K562 (cell line): ENCODE measurements around the gene CPVL. TPM values are rescaled to one million over a fixed set of nuclear protein-coding genes. Genes with fewer than 3 reads are reported as not detected.

ENCODE experiments used
- ATAC-seq: fragments of 200-7000 bp; cut with Tn5 transposase; 3 replicates; pipeline ENCODE4 v1.9.1; 2020; ENCODE audit warnings: moderate library complexity
- BruUV-seq: library from RNA; stranded (reverse); fragments of 400-500 nt; replicated peaks from 2 replicates; lab custom pipeline; 2021; lab: Mats Ljungman, UMichigan
- CTCF ChIA-PET: fragments of 300-600 bp; formaldehyde crosslinking; extraction: SDS; loops from one replicate; lab custom pipeline; 2021; ENCODE audit warnings: low intra/inter-chr PET ratio; lab: Yijun Ruan, JAX
- POLR2A ChIA-PET: fragments of 300-600, 350-650 bp; sonication (Branson Sonifier 250); formaldehyde crosslinking; extraction: SDS; loops from one replicate; lab custom pipeline; 2021; ENCODE audit warnings: antibody characterized with exemption, inconsistent platforms; lab: Yijun Ruan, JAX
- DNase-seq, 4 experiments: peaks; one replicate each; pipeline versions ENCODE4 v3.0.0 to v3.0.0-alpha.2; 2011 to 2018; ENCODE audit warnings: low spot score in 3 of 4, mixed read lengths in 3 of 4; ENCODE audit errors: extremely low read depth in 1 of 4
- FAIRE-seq: peaks from 2 replicates; lab custom pipeline; 2011; peaks lifted over from hg19 to GRCh38; lab: Jason Lieb, UNC
- H2AFZ ChIP-seq: 2 replicates; pipeline ENCODE4 v1.6.0; 2011; ENCODE audit warnings: low read depth, low read length, control low read depth, inconsistent platforms
- H3K27ac ChIP-seq: fragments of 200-600 bp; 3 replicates; pipeline ENCODE4 v1.8.0; 2011; ENCODE audit warnings: low read depth, mild to moderate bottlenecking, control low read depth, inconsistent platforms, low read length, moderate library complexity, mixed read lengths; ENCODE audit errors: extremely low read depth
- H3K27me3 ChIP-seq, 2 experiments: fragments of 300-600 bp in 1 of 2; 2 replicates in 1 of 2; 3 replicates in 1 of 2; pipeline versions ENCODE4 v1.6.0 to v1.8.0; 2011; ENCODE audit warnings: inconsistent platforms in 2 of 2, low read length in 2 of 2, mild to moderate bottlenecking in 1 of 2, mixed read lengths in 1 of 2, moderate library complexity in 1 of 2; ENCODE audit not compliant: control insufficient read depth in 2 of 2, insufficient read depth in 2 of 2
- H3K36me3 ChIP-seq: fragments of 300-600 bp; 3 replicates; pipeline ENCODE4 v1.8.0; 2011; ENCODE audit warnings: mild to moderate bottlenecking, low read length, inconsistent platforms; ENCODE audit not compliant: control insufficient read depth, insufficient read depth
- H3K4me1 ChIP-seq, 2 experiments: fragments of 200-600 bp in 1 of 2; replicated peaks in 1 of 2; 2 replicates in 1 of 2; 3 replicates in 1 of 2; pipeline versions ENCODE4 v1.5.1 to v1.8.0; 2011; ENCODE audit warnings: inconsistent platforms in 2 of 2, low read length in 2 of 2, mild to moderate bottlenecking in 1 of 2, mixed read lengths in 1 of 2, moderate library complexity in 1 of 2; ENCODE audit not compliant: control insufficient read depth in 2 of 2, insufficient read depth in 2 of 2
- H3K4me2 ChIP-seq: 2 replicates; pipeline ENCODE4 v1.6.1; 2011; ENCODE audit warnings: low read length, control low read depth, inconsistent platforms, mixed read lengths; ENCODE audit not compliant: insufficient read depth
- H3K4me3 ChIP-seq: fragments of 200-600 bp; sonication (generic), shearing (Covaris generic); 2 replicates; pipeline ENCODE4 v1.5.1; 2016; ENCODE audit warnings: control low read depth, inconsistent platforms
- H3K79me2 ChIP-seq: fragments of 200-600 bp; 3 replicates; pipeline ENCODE4 v1.8.0; 2011; ENCODE audit warnings: low read length, inconsistent platforms; ENCODE audit not compliant: control insufficient read depth, insufficient read depth
- H3K9ac ChIP-seq, 2 experiments: 2 replicates each; pipeline versions ENCODE4 v1.6.0 to v1.6.1; 2011; ENCODE audit warnings: low read depth in 2 of 2, low read length in 2 of 2, control low read depth in 1 of 2, inconsistent platforms in 1 of 2, mild to moderate bottlenecking in 1 of 2, mixed read lengths in 1 of 2; ENCODE audit not compliant: insufficient read depth in 1 of 2
- H3K9me1 ChIP-seq: one replicate; pipeline ENCODE4 v1.6.0; 2011; ENCODE audit warnings: inconsistent platforms, mild to moderate bottlenecking, low read length, moderate library complexity; ENCODE audit not compliant: control insufficient read depth, insufficient read depth
- H3K9me3 ChIP-seq: replicated peaks from 2 replicates; pipeline ENCODE4 v1.5.1; 2011; ENCODE audit warnings: low read depth, low read length, inconsistent platforms; ENCODE audit not compliant: control insufficient read depth, insufficient read depth
- H4K20me1 ChIP-seq: replicated peaks from 2 replicates; pipeline ENCODE4 v1.6.1; 2011; ENCODE audit warnings: low read length, inconsistent platforms, mixed read lengths; ENCODE audit not compliant: control insufficient read depth, insufficient read depth
- FOXK1 ChIP-seq: sonication (generic); formaldehyde crosslinking; IDR thresholded peaks from 2 replicates; pipeline ENCODE4 v1.8.0; 2022; ENCODE audit warnings: missing genetic modification reagents, mild to moderate bottlenecking, borderline replicate concordance
- HNRNPUL1 ChIP-seq: fragments of 200-400 bp; formaldehyde crosslinking; IDR thresholded peaks from 2 replicates; pipeline ENCODE4 v1.6.1; 2017; ENCODE audit warnings: low read length
- L3MBTL2 ChIP-seq: fragments of 450-650 bp; IDR thresholded peaks from 2 replicates; pipeline ENCODE4 v1.6.1; 2016; ENCODE audit warnings: mild to moderate bottlenecking, moderate library complexity
- NFATC3 ChIP-seq: fragments of 450-650 bp; IDR thresholded peaks from 2 replicates; pipeline ENCODE4 v1.6.1; 2017; ENCODE audit warnings: mild to moderate bottlenecking
- NONO ChIP-seq, 2 experiments: fragments of 200-400 bp in 1 of 2; fragments of 450-650 bp in 1 of 2; formaldehyde crosslinking in 1 of 2; IDR thresholded peaks; 2 replicates each; pipeline ENCODE4 v1.6.1; 2017; ENCODE audit warnings: low read depth in 2 of 2, mild to moderate bottlenecking in 2 of 2, moderate library complexity in 2 of 2, low read length in 1 of 2
- WGBS: fragments of 100-300 bp; shearing (Covaris generic); methylation state at CpG from one replicate; pipeline ENCODE4 v1.1.6; 2016; ENCODE audit warnings: low coverage, mixed read lengths; ENCODE audit not compliant: insufficient coverage; ENCODE audit errors: missing lambda C conversion rate; 5-methylcytosine and 5-hydroxymethylcytosine counted together
- in situ Hi-C: fragments of 300-500 bp; cut with MboI; formaldehyde crosslinking; loops from 4 replicates; pipeline ENCODE4 v1.15.0; 2018; ENCODE audit warnings: inconsistent platforms, mixed read lengths
- intact Hi-C: fragments of 100-400 bp; cut with micrococcal nuclease; formaldehyde crosslinking; loops from 2 replicates; pipeline ENCODE4 v1.14.2; 2022
- polyA plus RNA-seq, 8 experiments: library from polyadenylated mRNA; depleted of rRNA in 4 of 8; stranded (reverse) in 5 of 8; unstranded in 3 of 8; fragments of >200 nt; fragmentation: Nextera tagmentation in 2 of 8; fragmentation: Illumina TruSeq in 1 of 8; extraction: Ambion mirVana in 2 of 8; extraction: Trizol in 1 of 8; gene quantifications; 2 replicates each; pipeline versions ENCODE4 v1.2.1 to v1.2.3, GENCODE V29; 2011 to 2014; ENCODE audit warnings: inconsistent platforms in 1 of 8, missing spikeins in 1 of 8
- total RNA-seq, 7 experiments: library from RNA; depleted of rRNA in 6 of 7; stranded (reverse); fragments of >200 nt in 6 of 7; fragmentation: Illumina TruSeq in 2 of 7; extraction: Trizol in 2 of 7; gene quantifications; 2 replicates each; pipeline versions ENCODE4 v1.2.1 to v1.2.3, GENCODE V29; 2011 to 2021; ENCODE audit warnings: low replicate concordance in 1 of 7
- TF ChIP-seq, protein P1 (sequence below): fragments of 250-450 bp; sonication (Bioruptor Pico); IDR thresholded peaks from 2 replicates; pipeline ENCODE4 v1.4.0; 2020; ENCODE audit warnings: borderline replicate concordance
- TF ChIP-seq, protein P2 (sequence below): fragments of 250-450 bp; sonication (Bioruptor Pico); IDR thresholded peaks from 2 replicates; pipeline ENCODE4 v1.4.0; 2020; ENCODE audit warnings: mild to moderate bottlenecking

The CPVL gene
- total and polyA plus RNA-seq, 9 of the 15 experiments (the other 6 are each of a cell fraction or from before 2014, with no cell fraction given), result 0.89 to 2.4 (median 1.5) TPM

DNA sequence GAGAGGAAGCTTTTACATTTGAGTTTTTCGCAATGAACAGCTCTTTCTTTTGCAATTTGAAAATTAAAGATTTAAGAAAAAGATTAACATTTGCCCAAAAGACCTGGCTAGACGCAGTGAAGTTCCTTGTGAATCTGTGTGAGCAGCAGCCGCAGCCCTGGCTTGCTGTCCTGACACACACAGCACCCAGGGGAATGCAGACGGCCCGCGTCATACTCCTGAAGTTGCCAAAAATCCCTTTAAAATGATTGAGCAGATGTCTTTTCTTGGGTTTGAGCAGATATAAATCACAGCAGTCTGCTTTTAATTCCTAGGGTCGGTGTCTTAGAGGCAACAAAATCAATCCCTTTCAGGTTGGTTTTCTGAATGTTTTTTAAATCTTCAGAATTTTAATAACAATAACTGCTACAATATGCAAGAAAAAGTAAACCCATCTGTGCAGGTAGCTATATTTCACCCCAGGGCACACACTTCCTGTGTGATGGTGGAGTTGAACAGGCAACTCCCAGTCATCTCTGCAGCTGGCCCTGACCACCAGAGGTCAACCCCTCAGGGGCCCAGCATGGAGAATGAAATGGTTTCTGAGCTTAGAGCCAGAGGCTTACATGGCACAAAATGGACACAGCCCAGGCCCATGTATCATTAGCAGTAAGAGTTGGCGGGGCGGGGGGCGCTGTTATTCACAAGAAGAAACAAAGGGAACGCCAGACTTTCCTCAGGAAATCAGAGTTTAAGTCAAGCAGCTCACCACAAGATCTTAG is 156.0 kb downstream of the CPVL start (continued):
- no peak for TF ChIP-seq HNRNPUL1
- no peak for TF ChIP-seq L3MBTL2
- TF ChIP-seq, protein P1, sequence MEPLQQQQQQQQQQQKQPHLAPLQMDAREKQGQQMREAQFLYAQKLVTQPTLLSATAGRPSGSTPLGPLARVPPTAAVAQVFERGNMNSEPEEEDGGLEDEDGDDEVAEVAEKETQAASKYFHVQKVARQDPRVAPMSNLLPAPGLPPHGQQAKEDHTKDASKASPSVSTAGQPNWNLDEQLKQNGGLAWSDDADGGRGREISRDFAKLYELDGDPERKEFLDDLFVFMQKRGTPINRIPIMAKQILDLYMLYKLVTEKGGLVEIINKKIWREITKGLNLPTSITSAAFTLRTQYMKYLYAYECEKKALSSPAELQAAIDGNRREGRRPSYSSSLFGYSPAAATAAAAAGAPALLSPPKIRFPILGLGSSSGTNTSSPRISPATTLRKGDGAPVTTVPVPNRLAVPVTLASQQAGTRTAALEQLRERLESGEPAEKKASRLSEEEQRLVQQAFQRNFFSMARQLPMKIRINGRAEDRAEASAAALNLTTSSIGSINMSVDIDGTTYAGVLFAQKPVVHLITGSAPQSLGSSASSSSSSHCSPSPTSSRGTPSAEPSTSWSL (CRISPR knock-in tag), result no peak
- no peak for TF ChIP-seq FOXK1 (CRISPR knock-in tag)
- no peak for TF ChIP-seq NONO (IDR thresholded peaks at IDR 0.05; ENCODE audit: low read depth in 2 of 2, low read length in 1 of 2)

DNA sequence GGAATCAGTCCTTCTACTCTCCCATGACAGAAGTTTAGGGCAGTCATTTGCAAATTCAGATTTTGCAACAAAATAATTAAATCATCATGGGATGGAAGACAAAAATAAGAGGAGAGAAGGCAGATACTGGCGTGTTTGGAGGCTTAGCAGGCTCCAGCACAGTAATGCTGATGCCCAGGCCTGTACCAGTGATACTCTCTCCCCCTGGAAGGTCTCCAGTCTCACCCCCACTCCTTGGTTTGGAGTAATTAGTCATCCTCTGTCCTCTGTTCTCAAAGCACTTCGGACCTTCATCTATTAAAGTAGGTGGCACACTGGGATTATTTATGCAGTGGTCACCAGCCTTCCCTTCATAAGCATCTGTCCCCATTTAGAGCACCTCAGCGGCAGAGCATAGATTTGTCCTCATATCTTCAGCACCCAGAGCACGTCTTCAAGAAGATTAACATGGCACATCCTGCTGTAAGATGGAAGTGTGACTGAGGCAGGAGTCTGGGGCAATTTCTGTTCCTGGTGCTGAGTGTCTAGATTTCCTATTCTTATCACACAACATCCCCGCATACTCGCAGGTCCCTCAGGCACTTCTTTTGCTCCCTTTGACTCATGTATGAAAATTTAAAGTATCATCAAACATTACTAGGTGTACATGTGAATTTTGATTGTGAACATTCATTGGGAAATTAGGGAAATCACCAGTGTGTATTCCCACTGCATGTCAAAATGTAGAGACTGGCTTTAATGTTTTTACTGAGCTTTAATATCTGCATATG is 156.9 kb downstream of the CPVL start:
- WGBS, result 3% methylated on average over 6 of the region's 6 CpGs
- Histone ChIP-seq H3K36me3 (no peaks in the 10 kb centered on the region), H3K27me3 (no peaks in the 10 kb centered on the region), H3K4me3 (no peak overlapping the region), H4K20me1 (no peaks in the 10 kb centered on the region), H3K9me3 (no peaks in the 10 kb centered on the region), H3K79me2 (no peaks in the 10 kb centered on the region), H3K9me1 (no peaks in the 10 kb centered on the region), H3K4me1 (no peaks in the 10 kb centered on the region; a peak in 1 of 5 replicates), H2AFZ (no peak overlapping the region), H3K9ac (no peak overlapping the region), H3K27ac (no peak overlapping the region), H3K4me2 (no peak overlapping the region)
- intact Hi-C loops (no loop called here), in situ Hi-C loops (no loop called here)
- BruUV-seq, result no TSS peak
- DNase-seq (no peak), FAIRE-seq (no peak), ATAC-seq (no peak)
- CTCF ChIA-PET, result no interaction called here
- POLR2A ChIA-PET, result interaction anchor here (0.6 kb wide), 1 partner anchor 84 kb away, joined by 4 read pairs; no protein-coding TSS in a partner anchor
- TF ChIP-seq, protein P2, sequence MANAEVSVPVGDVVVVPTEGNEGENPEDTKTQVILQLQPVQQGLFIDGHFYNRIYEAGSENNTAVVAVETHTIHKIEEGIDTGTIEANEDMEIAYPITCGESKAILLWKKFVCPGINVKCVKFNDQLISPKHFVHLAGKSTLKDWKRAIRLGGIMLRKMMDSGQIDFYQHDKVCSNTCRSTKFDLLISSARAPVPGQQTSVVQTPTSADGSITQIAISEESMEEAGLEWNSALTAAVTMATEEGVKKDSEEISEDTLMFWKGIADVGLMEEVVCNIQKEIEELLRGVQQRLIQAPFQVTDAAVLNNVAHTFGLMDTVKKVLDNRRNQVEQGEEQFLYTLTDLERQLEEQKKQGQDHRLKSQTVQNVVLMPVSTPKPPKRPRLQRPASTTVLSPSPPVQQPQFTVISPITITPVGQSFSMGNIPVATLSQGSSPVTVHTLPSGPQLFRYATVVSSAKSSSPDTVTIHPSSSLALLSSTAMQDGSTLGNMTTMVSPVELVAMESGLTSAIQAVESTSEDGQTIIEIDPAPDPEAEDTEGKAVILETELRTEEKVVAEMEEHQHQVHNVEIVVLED (CRISPR knock-in tag), result no peak
- TF ChIP-seq NFATC3, result no peak
